ENCODE results near the gene LGALSL.

The LGALSL gene

GRCh38 chr2:64500549-64500948, 46.6 kb downstream of the LGALSL start:
- no peak overlapping the region for H3K27ac ChIP-seq

DNA sequence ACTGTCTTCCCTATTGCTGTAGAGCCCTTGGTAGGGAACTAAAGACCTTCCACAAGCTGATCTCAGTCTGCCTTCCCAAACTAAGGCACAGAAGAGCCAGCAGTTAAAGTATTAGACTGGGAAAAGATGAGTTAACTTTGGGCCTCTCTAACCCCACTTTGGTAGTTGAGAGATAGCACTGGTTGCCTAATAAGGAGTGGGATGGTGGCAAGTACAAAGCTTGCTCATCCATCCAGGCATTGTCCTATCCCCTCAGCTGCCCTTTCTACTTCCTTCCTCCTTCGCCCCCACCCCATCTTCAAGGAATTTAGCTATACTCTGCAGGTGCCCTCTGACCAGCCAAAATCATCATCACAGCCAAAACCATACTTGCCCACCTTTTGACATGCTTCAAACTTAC, 48.0 kb downstream of the LGALSL start:
- TF ChIP-seq ZFX (IDR thresholded peaks at IDR 0.05; ENCODE audit: borderline replicate concordance) (no peak), CTCF (IDR thresholded peaks at IDR 0.05) (no peak)
- no peak overlapping the region for H3K27ac ChIP-seq

More at GRCh38 chr2:64500549-64500948, 46.6 kb downstream of the LGALSL start:
- TF ChIP-seq CTCF (IDR thresholded peaks at IDR 0.05) (no peak), ZFX (IDR thresholded peaks at IDR 0.05; ENCODE audit: borderline replicate concordance) (no peak)

- TF ChIP-seq CTCF (IDR thresholded peaks at IDR 0.05) (no peak), ZFX (IDR thresholded peaks at IDR 0.05; ENCODE audit: borderline replicate concordance) (no peak)
- no peak overlapping the region for H3K27ac ChIP-seq
Measured at GRCh38 chr2:64502860-64503259, 48.9 kb downstream of the LGALSL start.

DNA sequence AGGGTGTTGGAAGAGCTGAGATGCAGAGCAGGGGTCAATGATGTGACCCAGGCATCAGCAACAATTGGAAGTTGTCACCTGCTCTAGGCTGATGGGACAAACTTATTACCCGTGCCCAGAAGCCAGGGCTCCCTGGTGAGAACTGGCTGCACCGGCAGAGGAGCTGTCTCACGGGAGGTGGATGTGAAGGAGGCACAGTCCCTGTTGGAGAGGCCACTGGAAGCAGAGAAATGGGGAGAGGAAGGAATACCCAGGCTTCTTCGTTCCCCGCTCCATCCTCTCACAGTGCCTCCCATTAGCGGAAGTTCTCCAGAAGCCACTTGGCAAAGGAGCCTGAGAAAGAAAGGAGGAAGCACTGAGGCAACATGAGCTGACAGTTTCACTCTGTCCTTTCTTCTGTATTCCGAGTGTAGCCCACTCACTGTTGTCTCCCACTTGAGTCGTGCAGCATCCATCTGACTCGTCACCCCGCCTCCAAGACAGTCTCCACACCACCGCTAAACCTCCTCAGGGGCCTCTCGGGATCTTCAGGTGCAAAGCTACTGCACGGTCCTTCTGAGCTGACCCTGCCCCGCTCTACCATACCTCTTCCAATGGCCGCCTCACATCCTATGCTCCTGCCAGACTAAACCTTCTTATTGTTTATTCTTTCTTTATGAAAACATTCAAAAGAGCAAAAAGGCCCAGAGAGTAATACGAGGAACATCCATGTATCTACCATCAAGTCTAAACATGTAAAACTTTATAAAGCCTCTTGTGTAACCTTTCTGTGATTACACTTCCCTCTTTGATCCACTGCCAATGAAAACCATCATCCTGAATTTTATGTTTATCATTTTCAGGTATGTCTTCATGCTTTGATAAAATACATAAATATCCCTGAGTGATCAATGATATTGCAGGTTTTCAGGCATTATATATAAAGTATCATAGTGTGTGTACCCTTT, 51.1 kb downstream of the LGALSL start:
- H3K27ac ChIP-seq: no peak overlapping the region
- TF ChIP-seq CTCF (IDR thresholded peaks at IDR 0.05): no peak
- no peak for TF ChIP-seq ZFX (IDR thresholded peaks at IDR 0.05; ENCODE audit: borderline replicate concordance)

- TF ChIP-seq ZFX (IDR thresholded peaks at IDR 0.05; ENCODE audit: borderline replicate concordance) (no peak), CTCF (IDR thresholded peaks at IDR 0.05) (no peak)
- no peak overlapping the region for H3K27ac ChIP-seq
Measured at GRCh38 chr2:64506686-64507085, 52.7 kb downstream of the LGALSL start.
